Measurements from ENCODE around the gene EIF4ENIF1.
"Not testable (repeated sequence)": the region's sequence is repeated elsewhere in the genome, so short reads cannot be mapped to it uniquely, and the experiment has no call there.

EIF4ENIF1 gene, protein sequence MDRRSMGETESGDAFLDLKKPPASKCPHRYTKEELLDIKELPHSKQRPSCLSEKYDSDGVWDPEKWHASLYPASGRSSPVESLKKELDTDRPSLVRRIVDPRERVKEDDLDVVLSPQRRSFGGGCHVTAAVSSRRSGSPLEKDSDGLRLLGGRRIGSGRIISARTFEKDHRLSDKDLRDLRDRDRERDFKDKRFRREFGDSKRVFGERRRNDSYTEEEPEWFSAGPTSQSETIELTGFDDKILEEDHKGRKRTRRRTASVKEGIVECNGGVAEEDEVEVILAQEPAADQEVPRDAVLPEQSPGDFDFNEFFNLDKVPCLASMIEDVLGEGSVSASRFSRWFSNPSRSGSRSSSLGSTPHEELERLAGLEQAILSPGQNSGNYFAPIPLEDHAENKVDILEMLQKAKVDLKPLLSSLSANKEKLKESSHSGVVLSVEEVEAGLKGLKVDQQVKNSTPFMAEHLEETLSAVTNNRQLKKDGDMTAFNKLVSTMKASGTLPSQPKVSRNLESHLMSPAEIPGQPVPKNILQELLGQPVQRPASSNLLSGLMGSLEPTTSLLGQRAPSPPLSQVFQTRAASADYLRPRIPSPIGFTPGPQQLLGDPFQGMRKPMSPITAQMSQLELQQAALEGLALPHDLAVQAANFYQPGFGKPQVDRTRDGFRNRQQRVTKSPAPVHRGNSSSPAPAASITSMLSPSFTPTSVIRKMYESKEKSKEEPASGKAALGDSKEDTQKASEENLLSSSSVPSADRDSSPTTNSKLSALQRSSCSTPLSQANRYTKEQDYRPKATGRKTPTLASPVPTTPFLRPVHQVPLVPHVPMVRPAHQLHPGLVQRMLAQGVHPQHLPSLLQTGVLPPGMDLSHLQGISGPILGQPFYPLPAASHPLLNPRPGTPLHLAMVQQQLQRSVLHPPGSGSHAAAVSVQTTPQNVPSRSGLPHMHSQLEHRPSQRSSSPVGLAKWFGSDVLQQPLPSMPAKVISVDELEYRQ

DNA sequence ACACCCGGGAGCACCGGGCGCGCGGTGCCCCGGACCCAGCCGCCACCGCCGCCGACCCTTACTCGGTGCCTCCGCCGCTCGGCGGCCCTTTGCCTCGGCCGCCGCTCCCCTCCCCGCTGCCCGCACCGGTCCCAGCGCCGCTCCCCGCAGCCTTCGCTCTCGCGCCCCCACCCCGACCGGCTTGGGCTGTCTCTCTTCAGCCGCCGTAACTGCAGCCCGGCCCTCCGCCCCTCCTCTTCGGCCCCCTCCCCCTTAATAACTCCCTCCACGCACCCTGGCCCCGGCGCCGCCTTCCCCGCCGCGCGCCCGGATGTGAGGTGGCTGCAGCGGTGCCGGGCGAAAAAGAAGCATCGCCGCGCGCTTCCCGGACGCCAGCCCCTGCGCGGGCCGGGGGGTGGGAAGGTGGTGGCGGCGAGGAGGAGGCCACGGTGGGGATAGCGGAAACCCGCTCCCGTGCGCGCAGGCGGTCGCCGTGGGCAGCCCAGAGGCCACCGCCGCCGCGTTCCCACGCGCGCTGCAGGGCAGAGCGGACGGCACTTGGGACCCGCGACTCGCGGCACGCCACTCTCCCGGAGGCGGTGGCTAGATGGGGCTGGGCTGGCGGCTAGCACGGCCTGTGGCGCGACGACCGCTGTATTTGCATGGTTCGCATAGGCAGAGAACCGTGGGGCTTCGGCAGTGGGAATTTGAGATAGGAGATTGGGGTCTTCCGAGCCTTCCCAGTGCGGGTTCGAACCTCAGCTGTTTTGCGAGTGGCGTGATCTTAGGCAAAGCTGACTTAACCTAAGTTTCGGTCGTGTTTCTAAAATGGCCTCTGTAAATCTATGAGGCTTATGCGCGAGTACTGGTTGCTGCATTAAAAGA is at the start of gene EIF4ENIF1:
EIF4ENIF1 (minus strand) TSS at position 211 of the 864 bp plus-strand sequence. CDS start 1,124 bp downstream, outside the sequence.
- peak; percentile 86 to 91 for DNase-seq

DNA sequence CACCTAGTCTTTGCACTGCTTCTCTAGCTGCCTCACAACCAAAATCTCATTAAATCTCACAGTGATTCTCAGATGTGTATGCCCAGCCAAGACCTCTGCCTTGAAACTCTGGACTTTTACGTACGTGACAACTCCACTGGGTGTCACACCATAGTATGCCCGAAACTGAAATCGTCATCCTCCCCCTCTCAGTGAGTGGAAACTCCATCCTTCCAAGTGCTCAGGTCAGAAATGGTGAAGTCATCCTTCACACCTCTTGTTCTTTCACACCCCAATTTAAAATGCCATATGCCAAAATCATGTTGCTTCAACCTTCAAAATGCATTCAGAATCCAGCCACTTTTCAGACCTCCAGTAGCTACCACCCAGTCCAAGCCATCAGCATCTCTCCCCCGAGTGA is 49.2 kb upstream of the EIF4ENIF1 start:
- no peak for DNase-seq

DNA sequence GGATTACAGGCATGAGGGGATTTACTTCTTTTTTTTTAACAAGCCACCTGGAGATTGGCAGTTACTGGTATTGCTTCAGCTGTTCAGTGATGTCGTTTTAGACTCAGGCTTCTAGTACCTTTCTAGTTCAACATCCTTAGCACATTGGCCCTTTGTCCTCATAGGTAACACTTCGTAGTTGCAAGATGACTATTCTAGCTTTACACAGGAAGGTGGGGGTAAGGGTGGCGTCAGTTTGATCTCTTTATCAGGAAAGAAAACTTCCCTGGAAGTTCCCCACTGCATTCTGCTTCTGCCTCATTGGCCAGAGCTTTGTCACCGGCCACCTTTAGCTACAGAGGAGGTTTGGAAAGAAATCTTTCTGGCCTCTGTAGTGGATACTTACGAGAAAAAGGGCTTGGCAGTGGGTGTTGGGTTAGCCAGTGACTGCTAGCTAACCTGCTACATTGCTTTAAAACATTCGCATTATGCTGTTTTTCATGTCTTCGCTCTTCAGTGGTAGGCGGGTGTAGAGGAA is 47.4 kb upstream of the EIF4ENIF1 start:
- peak in 1 of 2 donors; percentile 44 for DNase-seq

DNA sequence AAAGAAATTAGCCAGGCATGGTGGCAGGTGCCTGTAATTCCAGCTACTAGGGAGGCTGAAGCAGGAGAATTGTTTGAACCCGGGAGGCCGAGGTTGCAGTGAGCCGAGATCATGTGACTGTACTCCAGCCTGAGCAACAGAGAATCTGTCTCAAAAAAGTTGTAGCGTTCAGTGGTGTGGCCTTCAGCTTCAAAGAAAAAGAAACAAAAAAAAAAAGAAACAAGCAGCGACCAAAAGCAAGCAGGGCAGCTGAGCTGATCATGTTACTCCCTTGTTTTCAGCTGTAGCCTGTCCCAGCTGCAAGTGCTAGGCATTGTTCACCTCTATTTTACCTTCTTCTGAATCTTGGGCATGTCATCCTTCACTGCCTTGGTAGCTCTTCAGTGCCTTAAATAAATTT is 43.7 kb upstream of the EIF4ENIF1 start:
- no peak for DNase-seq

DNA sequence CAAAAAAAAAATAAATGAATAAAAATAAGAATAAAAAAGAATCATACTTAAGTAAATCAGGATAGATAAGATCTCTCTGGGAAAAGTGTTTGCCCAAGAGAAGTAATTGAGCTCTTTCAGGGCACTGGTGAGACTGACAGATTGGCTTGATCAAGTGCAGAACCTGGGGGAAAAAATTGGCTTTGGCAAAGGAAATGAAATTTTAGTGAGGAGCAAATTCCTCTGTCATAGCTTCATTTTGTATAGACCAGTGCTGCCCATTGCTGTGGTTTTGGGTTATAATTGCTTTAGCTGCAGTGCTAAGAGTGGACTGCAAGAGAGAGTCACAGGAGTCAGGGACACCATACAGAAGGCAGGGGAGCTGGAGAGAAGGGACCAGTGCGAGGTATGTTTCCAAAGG is 42.4 kb upstream of the EIF4ENIF1 start:
- no peak for DNase-seq

DNA sequence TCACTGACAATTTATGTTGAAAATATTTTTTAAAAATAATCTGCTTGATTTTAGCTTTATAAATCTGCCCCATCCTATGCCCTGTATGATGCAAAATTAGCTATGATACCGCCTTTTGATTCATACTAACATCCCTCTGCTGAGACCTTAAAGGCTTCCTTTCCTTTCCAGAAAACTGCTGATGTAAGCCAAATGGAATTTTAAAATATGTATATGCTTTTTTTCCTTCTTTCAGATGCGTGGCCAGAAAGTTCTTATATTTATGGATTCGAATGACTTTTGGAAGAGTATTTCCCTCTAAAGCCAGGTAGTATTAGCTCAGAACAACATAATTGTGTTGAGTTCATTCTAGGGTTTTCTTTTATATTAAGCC is 41.2 kb upstream of the EIF4ENIF1 start:
- no peak for DNase-seq

DNA sequence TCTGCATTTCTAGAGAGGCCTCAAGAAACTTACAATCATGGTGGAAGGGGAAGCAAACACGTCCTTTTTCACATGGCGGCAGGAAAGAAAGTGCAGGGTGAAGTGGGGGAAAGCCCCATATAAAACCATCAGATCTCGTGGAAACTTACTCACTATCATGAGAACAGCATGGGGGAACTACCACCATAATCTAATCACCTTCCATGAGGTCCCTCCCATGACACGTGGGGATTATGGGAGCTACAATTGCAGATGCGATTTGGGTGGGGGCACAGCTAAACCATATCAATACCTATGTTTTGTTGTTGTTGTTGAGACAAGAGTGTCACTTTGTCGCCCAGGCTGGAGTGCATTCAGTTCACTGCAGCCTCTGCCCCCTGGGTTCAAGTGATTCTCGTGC is 36.6 kb upstream of the EIF4ENIF1 start:
- DNase-seq: peak in 1 of 2 donors; percentile 33

DNA sequence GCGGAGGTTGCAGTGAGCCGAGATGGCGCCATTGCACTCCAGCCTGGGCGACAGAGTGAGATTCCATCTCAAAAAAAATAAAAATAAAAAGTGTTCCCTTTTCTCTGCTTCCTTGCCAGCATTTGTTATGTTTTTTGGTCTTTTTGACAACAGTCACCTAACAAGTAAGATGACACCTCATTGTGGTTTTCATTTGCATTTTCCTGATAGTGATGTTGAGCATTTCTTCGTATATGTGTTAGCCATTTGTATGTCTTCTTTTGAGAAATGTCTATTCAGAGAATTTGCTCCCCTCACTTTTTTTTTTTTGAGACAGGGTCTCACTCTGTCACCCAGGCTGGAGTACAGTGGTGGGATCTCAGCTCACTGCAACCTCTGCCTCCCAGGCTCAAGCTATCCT is 34.5 kb upstream of the EIF4ENIF1 start:
- peak in 1 of 2 donors; percentile 20 for DNase-seq

DNA sequence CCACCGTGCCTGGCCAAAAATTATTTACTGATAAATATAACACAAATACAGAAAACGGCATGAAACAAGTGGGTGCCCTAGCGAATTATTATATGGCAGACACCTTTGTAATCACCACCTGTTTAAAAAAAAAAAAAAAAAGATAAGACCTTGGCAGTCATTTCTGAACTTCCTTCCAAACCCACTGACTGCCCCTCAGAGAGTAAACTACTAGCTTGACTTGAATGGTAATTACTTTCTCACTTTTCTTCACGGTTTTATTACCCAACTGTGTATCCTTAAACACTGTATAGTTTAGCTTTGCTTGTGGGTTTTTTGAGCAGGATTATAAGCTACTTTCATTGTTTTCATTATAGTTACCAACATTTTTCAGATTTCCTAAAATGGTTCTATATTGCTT is 30.4 kb upstream of the EIF4ENIF1 start:
- DNase-seq: no peak

DNA sequence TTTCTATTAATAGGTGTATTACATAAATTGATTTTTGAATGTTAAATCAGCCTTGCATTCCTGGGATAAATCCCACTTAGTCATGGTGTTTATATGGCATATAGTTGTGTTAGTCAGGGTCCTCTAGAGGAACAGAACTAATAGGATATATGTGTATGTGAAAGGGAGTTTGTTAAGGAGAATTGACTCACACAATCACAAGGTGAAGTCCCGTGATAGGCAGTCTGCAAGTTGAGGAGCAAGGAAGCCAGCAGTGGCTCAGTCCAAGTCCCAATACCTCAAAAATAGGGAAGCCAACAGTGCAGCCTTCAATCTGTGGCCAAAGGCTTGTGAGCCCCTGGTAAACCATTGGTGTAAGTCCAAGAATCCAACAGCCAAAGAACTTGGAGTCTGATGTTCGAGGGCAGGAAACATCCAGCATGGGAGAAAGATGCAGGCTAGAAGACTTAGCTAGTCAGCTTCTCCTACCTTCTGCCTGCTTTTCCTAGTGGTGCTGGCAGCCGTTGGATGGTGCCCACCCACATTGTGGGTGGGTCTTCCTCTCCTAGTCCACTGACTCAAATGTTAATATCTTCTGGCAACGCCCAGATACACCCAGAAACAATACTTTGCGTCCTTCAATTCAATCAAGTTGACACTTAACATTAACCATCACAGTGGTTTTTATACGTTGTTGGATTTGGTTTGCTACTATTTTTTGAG is 19.6 kb upstream of the EIF4ENIF1 start:
- no peak for DNase-seq

DNA sequence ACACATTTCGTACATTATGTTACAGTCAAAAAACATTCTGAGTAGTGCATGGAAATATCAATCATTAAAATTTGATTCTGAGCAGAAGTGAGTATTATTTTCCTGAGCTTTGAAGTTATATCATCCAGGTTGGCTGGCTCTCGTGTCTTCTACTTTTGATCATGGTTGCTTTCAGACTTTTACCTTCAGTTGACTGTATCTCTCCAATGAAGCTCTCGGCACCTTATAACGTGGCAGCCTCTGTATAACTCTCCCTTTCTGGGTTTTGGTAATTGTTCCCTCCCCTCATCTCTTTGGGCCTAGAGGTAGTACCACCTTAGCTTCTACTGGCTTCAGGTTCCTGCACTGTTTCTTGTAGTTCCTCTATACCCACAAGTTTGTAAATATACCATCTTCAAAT is 18.9 kb upstream of the EIF4ENIF1 start:
- DNase-seq: no peak

DNA sequence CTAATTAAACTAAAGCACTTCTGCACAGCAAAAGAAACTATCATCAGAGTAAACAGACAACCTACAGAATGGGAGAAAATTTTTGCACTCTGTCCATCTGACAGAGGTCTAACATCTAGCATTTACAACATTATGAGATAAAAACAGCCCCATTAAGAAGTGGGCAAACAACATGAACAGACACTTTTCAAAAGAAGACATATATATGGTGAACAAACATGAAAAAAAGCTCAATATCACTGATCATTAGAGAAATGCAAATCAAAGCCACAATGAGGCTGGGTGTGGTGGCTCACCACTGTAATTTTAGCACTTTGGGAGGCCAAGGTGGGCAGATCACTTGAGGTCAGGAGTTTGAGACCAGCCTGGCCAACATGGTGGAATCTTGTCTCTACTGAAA is 17.9 kb upstream of the EIF4ENIF1 start:
- DNase-seq: not testable (repeated sequence)

DNA sequence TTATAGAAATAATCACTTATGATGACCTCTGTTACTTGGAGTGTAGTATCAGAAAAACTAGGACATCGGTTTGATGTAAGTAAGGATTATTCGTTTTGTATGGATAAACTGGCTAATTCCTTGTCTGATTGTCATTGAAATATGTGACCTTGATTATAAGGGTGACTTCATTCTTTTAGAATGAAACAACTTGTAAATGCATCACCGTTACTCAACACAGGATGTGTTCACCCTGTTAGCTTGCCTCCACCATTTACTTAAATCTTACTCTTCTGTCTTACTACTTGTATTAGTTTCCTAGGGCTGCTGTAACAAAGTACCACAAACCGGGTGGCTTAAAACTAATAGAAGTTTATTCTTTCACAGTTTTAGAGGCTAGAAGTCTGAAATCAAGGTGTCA is 14.6 kb upstream of the EIF4ENIF1 start:
- no peak for DNase-seq

DNA sequence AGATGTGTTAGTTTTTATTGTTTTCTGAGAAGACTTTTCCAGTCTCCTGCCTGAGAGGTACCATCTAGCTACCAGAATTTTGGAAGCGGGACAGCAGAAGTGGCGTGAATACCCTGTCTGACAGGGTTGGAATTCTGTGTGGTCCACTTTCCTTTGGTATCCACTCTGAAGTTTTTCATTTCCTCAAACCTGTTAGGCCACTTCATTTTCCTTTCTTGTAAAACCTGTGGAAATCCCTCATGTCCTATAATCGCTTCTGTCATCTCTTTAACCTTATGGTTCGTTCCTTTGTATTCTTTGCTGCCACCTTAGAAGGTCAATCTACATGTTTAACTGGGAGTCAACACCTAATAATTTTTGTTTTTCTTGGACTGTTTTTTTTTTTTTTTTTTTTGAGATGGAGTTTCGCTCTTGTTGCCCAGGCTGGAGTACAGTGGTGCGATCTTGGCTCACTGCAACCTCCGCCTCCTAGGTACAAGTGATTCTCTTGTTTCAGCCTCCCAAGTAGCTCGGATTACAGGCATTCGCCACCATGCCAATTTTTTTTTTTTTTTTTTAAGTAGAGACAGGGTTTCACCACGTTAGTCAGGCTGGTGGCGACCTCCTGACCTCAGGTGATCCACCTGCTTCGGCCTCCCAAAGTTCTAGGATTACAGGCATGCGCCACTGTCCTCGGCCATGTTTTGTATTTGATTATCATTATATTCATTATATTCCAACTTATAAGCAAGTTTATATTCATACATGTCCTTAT is 13.7 kb upstream of the EIF4ENIF1 start:
- DNase-seq: no peak

DNA sequence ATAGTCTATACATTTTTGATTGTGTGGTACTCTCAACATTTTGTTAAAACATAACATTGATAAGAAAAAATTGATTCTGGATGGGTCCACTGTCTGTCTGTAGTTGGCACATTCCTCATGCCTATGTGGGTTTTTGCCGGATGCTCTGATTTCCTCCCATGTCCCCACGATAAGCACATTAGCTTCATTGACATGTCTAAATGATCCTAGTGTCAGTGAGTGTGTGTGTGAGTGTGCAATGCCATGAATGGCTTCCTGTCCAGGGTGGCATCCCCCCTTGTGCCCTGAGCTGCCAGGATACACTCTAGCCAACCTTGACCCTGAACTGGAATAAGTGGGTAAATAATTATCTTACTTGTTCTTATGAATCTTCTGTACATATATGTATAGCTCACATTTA is 12.1 kb upstream of the EIF4ENIF1 start:
- DNase-seq: no peak

DNA sequence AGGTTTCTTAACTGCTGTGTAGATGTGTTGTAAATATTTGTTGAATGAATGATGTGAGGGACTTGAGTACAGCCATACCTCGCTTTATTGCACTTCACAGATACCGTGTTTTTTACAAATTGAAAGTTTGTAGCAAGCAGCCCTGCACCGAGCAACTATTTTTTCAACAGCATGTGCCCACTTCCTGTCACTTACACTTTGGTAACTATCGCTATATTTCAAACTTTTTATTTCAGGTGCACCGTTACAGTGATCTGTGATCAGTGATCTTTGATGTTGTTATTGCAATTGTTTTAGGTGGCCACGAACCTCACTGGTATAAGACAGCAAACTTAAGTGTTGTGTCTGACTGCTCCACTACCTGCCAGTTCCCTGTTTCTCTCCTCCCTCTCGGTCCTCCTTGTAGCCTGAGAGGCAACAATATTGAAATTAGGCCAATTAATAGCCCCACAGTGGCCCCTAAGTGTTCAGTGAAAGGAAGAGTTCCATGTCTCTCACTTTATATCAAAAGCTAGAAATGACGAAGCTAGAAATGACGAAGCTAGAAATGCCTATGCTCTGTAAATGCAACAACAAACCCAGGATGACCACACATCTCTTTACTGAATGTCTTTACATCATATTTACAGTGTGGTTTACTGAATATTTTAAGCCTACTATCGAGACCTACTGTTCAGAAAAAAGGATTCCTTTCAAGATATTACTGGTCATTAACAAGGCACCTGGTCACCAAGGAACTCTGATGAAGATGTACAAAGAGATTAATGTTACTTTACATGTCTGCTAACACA is 7.7 kb upstream of the EIF4ENIF1 start:
- DNase-seq: peak; percentile 23 to 64

DNA sequence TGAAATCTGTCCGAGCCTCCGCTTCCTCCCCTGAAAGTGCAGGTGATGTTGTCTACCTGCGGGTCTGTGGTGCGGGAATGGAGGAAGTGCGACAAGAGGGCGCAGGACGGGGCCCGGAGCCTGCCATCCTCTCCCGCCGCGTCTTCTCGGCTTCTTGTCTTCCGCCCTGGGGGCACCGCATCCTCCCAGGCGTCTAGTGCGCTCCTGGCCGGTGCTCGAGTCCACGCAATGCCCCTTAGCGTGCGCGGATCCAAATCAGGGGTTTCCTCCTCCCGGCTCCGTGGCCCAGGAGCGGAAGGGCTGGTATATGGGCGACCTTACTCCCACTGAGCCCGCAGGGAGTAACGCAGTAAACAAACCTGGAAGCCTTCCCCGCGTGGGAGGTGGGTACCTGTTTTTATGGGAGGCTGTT is 7.1 kb upstream of the EIF4ENIF1 start:
- DNase-seq: no peak

DNA sequence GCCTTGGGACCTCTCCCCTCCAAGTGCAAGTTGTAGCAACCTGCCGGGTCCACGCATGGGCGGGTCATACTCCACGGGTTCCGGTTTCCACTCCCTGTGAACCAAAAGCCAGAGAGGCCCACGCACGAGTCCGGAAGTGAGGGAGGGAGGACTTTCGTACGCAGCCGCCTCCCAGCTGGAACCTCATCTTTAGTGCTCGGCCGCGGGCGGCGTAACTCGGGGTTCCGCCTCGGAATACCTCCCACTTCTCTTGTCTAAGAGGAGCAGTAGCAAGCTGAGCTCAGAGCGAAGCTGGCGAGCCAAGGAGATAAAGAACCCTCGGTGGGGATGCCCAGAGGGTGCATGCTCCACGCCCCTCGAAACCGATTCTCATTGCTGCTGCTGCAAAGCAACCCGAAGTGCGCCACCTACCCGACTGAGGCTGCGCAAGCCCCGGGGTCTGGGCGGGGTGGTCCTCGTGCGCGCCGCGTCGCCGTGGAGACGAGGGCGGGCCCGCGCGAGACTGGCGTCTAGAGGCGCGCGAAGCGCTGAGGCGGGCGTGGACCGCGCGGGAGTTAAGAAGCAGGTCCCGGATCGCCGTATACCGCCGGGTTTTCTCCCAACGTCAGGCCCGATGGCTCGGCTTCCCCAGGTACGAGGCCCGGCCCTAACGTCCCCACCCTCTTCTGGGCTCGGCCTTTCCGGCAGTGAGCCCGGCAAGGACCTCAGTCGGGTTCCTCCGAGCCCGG is 6.5 kb upstream of the EIF4ENIF1 start, which contains the start of gene SFI1:
SFI1 (plus strand) TSS at position 530 of the 728 bp plus-strand sequence. CDS start 11,749 bp downstream, outside the sequence.
- peak; percentile 94 to 95 for DNase-seq

DNA sequence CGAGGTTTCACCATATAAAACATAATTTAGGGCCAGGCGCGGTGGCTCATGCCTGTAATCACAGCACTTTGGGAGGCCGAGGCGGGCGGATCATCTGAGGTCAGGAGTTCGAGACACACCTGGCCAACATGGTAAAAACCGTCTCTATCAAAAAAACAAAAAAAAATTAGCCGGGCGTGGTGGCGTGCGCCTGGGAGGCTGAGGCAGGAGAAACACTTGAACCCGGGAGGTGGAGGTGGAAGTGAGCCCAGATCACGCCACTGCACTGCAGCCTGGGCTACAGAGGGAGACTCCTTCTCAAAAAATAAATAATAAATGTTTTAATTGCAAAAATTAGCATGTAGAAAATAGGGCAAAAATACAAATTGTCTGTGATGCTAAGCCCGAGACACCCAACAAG is 5.7 kb upstream of the EIF4ENIF1 start:
- no peak for DNase-seq

All from CD4-positive, alpha-beta T cell treated with Interleukin-4 for 1 hour (primary cell).